Neural progenitor cell (in vitro differentiated cells): ENCODE measurements around the gene ANKRD12. TPM values are rescaled to one million over a fixed set of nuclear protein-coding genes. Genes with fewer than 3 reads are reported as not detected.
"Not testable (repeated sequence)": the region's sequence is repeated elsewhere in the genome, so short reads cannot be mapped to it uniquely, and the experiment has no call there.

ENCODE experiments used
- DNase-seq: peaks from one replicate; pipeline ENCODE4 v3.0.0-alpha.2; 2016; ENCODE audit warnings: low spot score
- H2AFZ ChIP-seq: fragments of 200-600 bp; sonication (generic); replicated peaks from 2 replicates; pipeline ENCODE4 v1.6.1; 2016; ENCODE audit warnings: antibody characterized with exemption
- H3F3A ChIP-seq: fragments of 200-600 bp; sonication (generic); 2 replicates; pipeline ENCODE4 v1.6.1; 2016; ENCODE audit warnings: antibody characterized with exemption, low read depth
- H3K27ac ChIP-seq: fragments of 200-600 bp; sonication (generic); 2 replicates; pipeline ENCODE4 v1.5.1; 2016; ENCODE audit warnings: mild to moderate bottlenecking
- H3K27me3 ChIP-seq: fragments of 200-600 bp; sonication (generic); 2 replicates; pipeline ENCODE4 v1.6.1; 2016; ENCODE audit warnings: mild to moderate bottlenecking, moderate library complexity
- H3K36me3 ChIP-seq: fragments of 200-600 bp; sonication (generic); 2 replicates; pipeline ENCODE4 v1.5.1; 2016
- H3K4me1 ChIP-seq: fragments of 200-600 bp; sonication (generic); 2 replicates; pipeline ENCODE4 v1.6.1; 2016; ENCODE audit warnings: mixed run types
- H3K4me2 ChIP-seq: fragments of 200-600 bp; sonication (generic); 2 replicates; pipeline ENCODE4 v1.6.1; 2016
- H3K4me3 ChIP-seq: fragments of 200-600 bp; sonication (generic); 2 replicates; pipeline ENCODE4 v1.5.1; 2016
- H3K79me2 ChIP-seq: fragments of 200-600 bp; sonication (generic); 2 replicates; pipeline ENCODE4 v1.6.1; 2016; ENCODE audit warnings: low read depth
- H3K9ac ChIP-seq: fragments of 200-600 bp; sonication (generic); 2 replicates; pipeline ENCODE4 v1.6.1; 2016
- H3K9me3 ChIP-seq: fragments of 200-600 bp; sonication (generic); 2 replicates; pipeline ENCODE4 v1.5.1; 2016; ENCODE audit warnings: low read depth
- H4K20me1 ChIP-seq: fragments of 200-600 bp; sonication (generic); 2 replicates; pipeline ENCODE4 v1.6.1; 2016; ENCODE audit warnings: low read depth
- H3K27ac Mint-ChIP-seq: 3 replicates; pipeline ENCODE4 v1.8.0; 2021; ENCODE audit warnings: mixed read lengths
- H3K27me3 Mint-ChIP-seq: 2 replicates; pipeline ENCODE4 v1.8.0; 2022; ENCODE audit warnings: low read depth, mild to moderate bottlenecking, inconsistent platforms, moderate library complexity, mixed read lengths; ENCODE audit not compliant: insufficient read depth
- H3K36me3 Mint-ChIP-seq: 3 replicates; pipeline ENCODE4 v1.8.0; 2021; ENCODE audit warnings: mixed read lengths
- H3K4me1 Mint-ChIP-seq: 3 replicates; pipeline ENCODE4 v1.8.0; 2021; ENCODE audit warnings: mixed read lengths
- H3K4me3 Mint-ChIP-seq: 3 replicates; pipeline ENCODE4 v1.8.0; 2021; ENCODE audit warnings: mild to moderate bottlenecking, moderate library complexity, mixed read lengths
- H3K9me3 Mint-ChIP-seq: 3 replicates; pipeline ENCODE4 v1.8.0; 2020; ENCODE audit warnings: mixed read lengths
- CTCF ChIP-seq: fragments of 200-600 bp; sonication (generic); IDR thresholded peaks from 2 replicates; pipeline ENCODE4 v1.5.1; 2017; ENCODE audit warnings: antibody characterized with exemption, mild to moderate bottlenecking
- EZH2 ChIP-seq: fragments of 200-600 bp; sonication (generic); IDR thresholded peaks from 2 replicates; pipeline ENCODE4 v1.6.1; 2017; ENCODE audit warnings: antibody characterized with exemption, mild to moderate bottlenecking, moderate library complexity
- EZH2phosphoT487 ChIP-seq: fragments of 200-600 bp; sonication (generic); IDR thresholded peaks from 2 replicates; pipeline ENCODE4 v1.6.1; 2017; ENCODE audit warnings: antibody characterized with exemption
- total RNA-seq: library from RNA; depleted of rRNA; stranded (reverse); fragments of >200 nt; gene quantifications from 2 replicates; pipeline ENCODE4 v1.2.3, GENCODE V29; 2015; ENCODE audit warnings: low replicate concordance

The ANKRD12 gene
- total RNA-seq, 1 donor from 2014 or later, result 38.2 TPM

DNA sequence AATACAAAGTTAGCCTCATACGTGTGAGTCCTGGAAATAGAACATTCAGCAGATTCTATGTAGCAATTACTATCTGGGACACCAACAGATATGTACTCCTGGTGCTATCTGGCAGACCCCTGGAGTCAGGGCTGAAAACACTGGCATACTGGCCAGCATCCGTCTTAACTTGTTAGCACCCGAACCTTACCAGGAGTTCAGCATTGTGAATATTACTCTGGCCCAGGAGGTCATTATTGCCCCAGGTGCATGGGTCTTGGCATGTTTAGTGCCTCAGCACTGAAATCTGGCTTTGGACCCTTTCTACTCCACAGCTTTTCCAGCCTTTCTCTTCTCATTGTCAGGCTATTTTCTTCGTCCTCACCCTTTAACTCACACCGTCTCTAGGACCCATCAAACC lies 46.0 kb upstream of the ANKRD12 start:
- Histone ChIP-seq H4K20me1 (no peaks in the 10 kb centered on the region), H3K79me2 (no peaks in the 10 kb centered on the region), H3K4me2 (no peak overlapping the region), H3K36me3 (no peaks in the 10 kb centered on the region), H3K9me3 (no peaks in the 10 kb centered on the region), H3K9ac (no peak overlapping the region), H3K27ac (no peak overlapping the region), H3F3A (no peaks in the 10 kb centered on the region), H3K4me3 (no peak overlapping the region), H3K4me1 (no peaks in the 10 kb centered on the region), H2AFZ (no peak overlapping the region), H3K27me3 (no peaks in the 10 kb centered on the region)
- peaks cover 4% of the 10 kb centered on the region for H3K27me3 Mint-ChIP-seq
- H3K4me1 Mint-ChIP-seq, result peaks cover 4% of the 10 kb centered on the region
- no peak overlapping the region for H3K27ac Mint-ChIP-seq
- H3K4me3 Mint-ChIP-seq, result no peak overlapping the region
- no peak for DNase-seq
- TF ChIP-seq EZH2phosphoT487 (no peak), EZH2 (no peak), CTCF (no peak)
- no peaks in the 10 kb centered on the region for H3K36me3 Mint-ChIP-seq
- H3K9me3 Mint-ChIP-seq, result no peaks in the 10 kb centered on the region

- Histone ChIP-seq H3K36me3 (no peaks in the 10 kb centered on the region), H3K9ac (no peak overlapping the region), H4K20me1 (no peaks in the 10 kb centered on the region), H3K27me3 (no peaks in the 10 kb centered on the region), H3K4me2 (no peak overlapping the region), H3K27ac (no peak overlapping the region), H3K4me1 (no peaks in the 10 kb centered on the region), H2AFZ (no peak overlapping the region), H3K4me3 (no peak overlapping the region), H3F3A (no peaks in the 10 kb centered on the region), H3K79me2 (no peaks in the 10 kb centered on the region), H3K9me3 (no peaks in the 10 kb centered on the region)
- TF ChIP-seq EZH2phosphoT487 (no peak), EZH2 (no peak), CTCF (no peak)
- Mint-ChIP-seq H3K4me1 (peaks cover 7% of the 10 kb centered on the region), H3K27ac (no peak overlapping the region), H3K27me3 (peaks cover 4% of the 10 kb centered on the region), H3K36me3 (no peaks in the 10 kb centered on the region), H3K9me3 (no peaks in the 10 kb centered on the region), H3K4me3 (no peak overlapping the region)
- DNase-seq, result no peak
Measured at GRCh38 chr18:9091066-9091476, 45.5 kb upstream of the ANKRD12 start.

DNA sequence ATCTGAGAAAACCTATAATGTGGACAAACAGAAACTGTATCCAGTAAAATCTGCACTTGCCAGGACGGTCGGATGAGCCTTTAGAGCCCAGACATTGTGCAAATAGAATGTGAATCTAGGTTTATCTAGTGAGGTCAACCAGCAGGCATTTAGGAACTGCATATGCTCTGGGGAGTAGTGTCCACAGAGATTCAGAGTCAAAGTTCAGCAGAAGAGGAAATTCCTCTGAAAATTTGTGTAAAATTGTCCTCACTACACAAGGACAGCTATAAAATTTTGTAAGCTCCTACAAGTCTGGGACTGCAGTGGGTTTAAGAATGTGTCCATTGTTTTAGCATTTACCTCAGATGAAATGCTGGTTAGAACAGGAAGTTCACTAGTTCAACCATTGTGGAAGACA lies 43.9 kb upstream of the ANKRD12 start:
- H3K79me2 ChIP-seq, result no peaks in the 10 kb centered on the region
- peaks cover 4% of the 10 kb centered on the region for H3K27me3 Mint-ChIP-seq
- TF ChIP-seq EZH2phosphoT487, result no peak
- no peak for TF ChIP-seq CTCF
- no peak for TF ChIP-seq EZH2
- H3K4me3 ChIP-seq, result no peak overlapping the region
- no peak overlapping the region for H2AFZ ChIP-seq
- peaks cover 12% of the 10 kb centered on the region for H3K4me1 Mint-ChIP-seq
- no peaks in the 10 kb centered on the region for H3K27me3 ChIP-seq
- no peaks in the 10 kb centered on the region for H3K36me3 Mint-ChIP-seq
- no peaks in the 10 kb centered on the region for H3K36me3 ChIP-seq
- H3K9me3 ChIP-seq, result no peaks in the 10 kb centered on the region
- H3K9ac ChIP-seq, result no peak overlapping the region
- no peaks in the 10 kb centered on the region for H4K20me1 ChIP-seq
- no peaks in the 10 kb centered on the region for H3K9me3 Mint-ChIP-seq
- no peaks in the 10 kb centered on the region for H3F3A ChIP-seq
- H3K4me2 ChIP-seq, result no peak overlapping the region
- H3K4me1 ChIP-seq, result peaks cover 6% of the 10 kb centered on the region
- no peak overlapping the region for H3K27ac ChIP-seq
- H3K4me3 Mint-ChIP-seq, result no peak overlapping the region
- no peak for DNase-seq
- H3K27ac Mint-ChIP-seq, result no peak overlapping the region

DNA sequence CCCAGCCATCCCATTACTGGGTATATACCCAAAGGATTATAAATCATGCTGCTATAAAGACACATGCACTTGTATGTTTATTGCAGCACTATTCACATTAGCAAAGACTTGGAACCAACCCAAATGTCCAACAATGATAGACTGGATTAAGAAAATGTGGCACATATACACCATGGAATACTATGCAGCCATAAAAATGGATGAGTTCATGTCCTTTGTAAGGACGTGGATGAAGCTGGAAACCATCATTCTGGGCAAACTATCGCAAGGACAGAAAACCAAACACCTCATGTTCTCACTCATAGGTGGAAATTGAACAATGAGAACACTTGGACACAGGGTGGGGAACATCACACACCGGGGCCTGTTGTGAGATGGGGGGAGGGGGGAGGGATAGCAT lies 43.5 kb upstream of the ANKRD12 start:
- not testable (repeated sequence) for H3K27ac Mint-ChIP-seq, H3K79me2 ChIP-seq, H3K4me1 ChIP-seq, H3K9me3 Mint-ChIP-seq, H3F3A ChIP-seq, H3K9me3 ChIP-seq, DNase-seq, H3K4me2 ChIP-seq, H3K27ac ChIP-seq, H3K36me3 Mint-ChIP-seq, H3K36me3 ChIP-seq, H2AFZ ChIP-seq, H3K27me3 ChIP-seq, H3K9ac ChIP-seq, H4K20me1 ChIP-seq, H3K27me3 Mint-ChIP-seq, H3K4me3 Mint-ChIP-seq, H3K4me3 ChIP-seq
- peaks cover 12% of the 10 kb centered on the region for H3K4me1 Mint-ChIP-seq
